H9 (cell line): ENCODE measurements around the gene NEGR1. TPM values are rescaled to one million over a fixed set of nuclear protein-coding genes. Genes with fewer than 3 reads are reported as not detected.

Experiments used
- DNase-seq: peaks from one replicate; pipeline ENCODE4 v3.0.0-alpha.2; 2017
- H2AFZ ChIP-seq: one replicate; pipeline ENCODE4 v1.6.1; 2013; ENCODE audit warnings: mild to moderate bottlenecking, low read length, control low read depth, moderate library complexity
- H2AK5ac ChIP-seq: 2 replicates; pipeline ENCODE4 v1.6.1; 2013; ENCODE audit warnings: low read length, control low read depth, mixed read lengths; ENCODE audit not compliant: insufficient read length
- H2BK120ac ChIP-seq: one replicate; pipeline ENCODE4 v1.6.1; 2013; ENCODE audit warnings: low read depth, mild to moderate bottlenecking, low read length, control low read depth, inconsistent platforms; ENCODE audit not compliant: poor library complexity, severe bottlenecking
- H2BK12ac ChIP-seq: 2 replicates; pipeline ENCODE4 v1.6.1; 2013; ENCODE audit warnings: low read length, control low read depth, mixed read lengths, low read depth; ENCODE audit not compliant: insufficient read length
- H2BK15ac ChIP-seq: 2 replicates; pipeline ENCODE4 v1.6.1; 2013; ENCODE audit warnings: low read depth, low read length, control low read depth
- H2BK20ac ChIP-seq: one replicate; pipeline ENCODE4 v1.6.1; 2013; ENCODE audit warnings: low read depth, mild to moderate bottlenecking, low read length, control low read depth, inconsistent platforms; ENCODE audit not compliant: poor library complexity, severe bottlenecking
- H2BK5ac ChIP-seq: 2 replicates; pipeline ENCODE4 v1.6.1; 2013; ENCODE audit warnings: low read length, control low read depth, mixed read lengths; ENCODE audit not compliant: insufficient read length
- H3K14ac ChIP-seq: 2 replicates; pipeline ENCODE4 v1.6.1; 2013; ENCODE audit warnings: low read length, control low read depth; ENCODE audit not compliant: insufficient read depth
- H3K18ac ChIP-seq: 2 replicates; pipeline ENCODE4 v1.6.1; 2013; ENCODE audit warnings: low read depth, mild to moderate bottlenecking, mixed read lengths, low read length, control low read depth; ENCODE audit not compliant: insufficient read length
- H3K23ac ChIP-seq: 2 replicates; pipeline ENCODE4 v1.6.1; 2013; ENCODE audit warnings: low read length, control low read depth, mixed read lengths, low read depth; ENCODE audit not compliant: insufficient read length
- H3K23me2 ChIP-seq: 2 replicates; pipeline ENCODE4 v1.6.1; 2013; ENCODE audit warnings: low read depth, mild to moderate bottlenecking, mixed read lengths, low read length, control low read depth; ENCODE audit not compliant: insufficient read length, poor library complexity, severe bottlenecking
- H3K27ac ChIP-seq: 2 replicates; pipeline ENCODE4 v1.5.1; 2013; ENCODE audit warnings: low read length, control low read depth, mixed read lengths, low read depth; ENCODE audit not compliant: insufficient read length
- H3K27me3 ChIP-seq: 2 replicates; pipeline ENCODE4 v1.6.1; 2013; ENCODE audit warnings: low read length, control low read depth, inconsistent platforms; ENCODE audit not compliant: insufficient read depth
- H3K4ac ChIP-seq: 2 replicates; pipeline ENCODE4 v1.6.1; 2013; ENCODE audit warnings: low read depth, mild to moderate bottlenecking, control low read depth, inconsistent platforms, low read length, moderate library complexity
- H3K4me1 ChIP-seq: 2 replicates; pipeline ENCODE4 v1.6.1; 2013; ENCODE audit warnings: low read length, control low read depth, inconsistent platforms; ENCODE audit not compliant: insufficient read depth
- H3K4me2 ChIP-seq: 2 replicates; pipeline ENCODE4 v1.6.1; 2013; ENCODE audit warnings: low read length, control low read depth, mixed read lengths; ENCODE audit not compliant: insufficient read length, insufficient read depth
- H3K56ac ChIP-seq: 2 replicates; pipeline ENCODE4 v1.6.1; 2013; ENCODE audit warnings: low read depth, mild to moderate bottlenecking, mixed read lengths, low read length, control low read depth; ENCODE audit not compliant: insufficient read length
- H3K79me1 ChIP-seq: 2 replicates; pipeline ENCODE4 v1.6.1; 2013; ENCODE audit warnings: low read depth, mild to moderate bottlenecking, moderate library complexity, low read length, control low read depth, inconsistent platforms; ENCODE audit not compliant: insufficient read depth, poor library complexity, severe bottlenecking
- H3K79me2 ChIP-seq: 2 replicates; pipeline ENCODE4 v1.6.1; 2013; ENCODE audit warnings: low read length, control low read depth, inconsistent platforms; ENCODE audit not compliant: insufficient read depth
- H3K9ac ChIP-seq: 2 replicates; pipeline ENCODE4 v1.6.1; 2013; ENCODE audit warnings: low read length, control low read depth, mixed read lengths; ENCODE audit not compliant: insufficient read length; ENCODE audit errors: extremely low read depth
- H3K9me3 ChIP-seq: one replicate; pipeline ENCODE4 v1.6.1; 2013; ENCODE audit warnings: low read depth, low read length, inconsistent platforms; ENCODE audit not compliant: control insufficient read depth
- H3T11ph ChIP-seq: one replicate; pipeline ENCODE4 v1.6.1; 2013; ENCODE audit warnings: mild to moderate bottlenecking, low read length, control low read depth, inconsistent platforms
- H4K20me1 ChIP-seq: one replicate; pipeline ENCODE4 v1.6.1; 2013; ENCODE audit not compliant: control insufficient read depth, insufficient read length, insufficient read depth
- H4K5ac ChIP-seq: 2 replicates; pipeline ENCODE4 v1.6.1; 2013; ENCODE audit warnings: low read depth, mild to moderate bottlenecking, mixed read lengths, low read length, control low read depth; ENCODE audit not compliant: insufficient read length
- H4K8ac ChIP-seq: replicated peaks from 2 replicates; pipeline ENCODE4 v1.6.1; 2013; ENCODE audit warnings: low read length, control low read depth, mixed read lengths, low read depth; ENCODE audit not compliant: insufficient read length
- H4K91ac ChIP-seq: 2 replicates; pipeline ENCODE4 v1.6.1; 2013; ENCODE audit warnings: low read depth, mild to moderate bottlenecking, moderate library complexity, mixed read lengths, low read length, control low read depth; ENCODE audit not compliant: insufficient read length
- H3K27ac Mint-ChIP-seq, 3 experiments: 2 replicates in 2 of 3; 3 replicates in 1 of 3; pipeline ENCODE4 v1.8.0; 2020 to 2021; ENCODE audit warnings: mixed read lengths in 3 of 3, mild to moderate bottlenecking in 1 of 3, moderate library complexity in 1 of 3
- H3K27me3 Mint-ChIP-seq: 2 replicates; pipeline ENCODE4 v1.8.0; 2021; ENCODE audit warnings: low read depth, mild to moderate bottlenecking, moderate library complexity, mixed read lengths
- H3K36me3 Mint-ChIP-seq, 3 experiments: 2 replicates in 2 of 3; 3 replicates in 1 of 3; pipeline ENCODE4 v1.8.0; 2020 to 2021; ENCODE audit warnings: low read depth in 3 of 3, mixed read lengths in 3 of 3; ENCODE audit not compliant: insufficient read depth in 1 of 3
- H3K4me1 Mint-ChIP-seq, 2 experiments: 2 replicates each; pipeline ENCODE4 v1.8.0; 2020; ENCODE audit warnings: mixed read lengths in 2 of 2
- H3K4me3 Mint-ChIP-seq, 2 experiments: 2 replicates in 1 of 2; 3 replicates in 1 of 2; pipeline ENCODE4 v1.8.0; 2020 to 2021; ENCODE audit warnings: mild to moderate bottlenecking in 2 of 2, mixed read lengths in 2 of 2, moderate library complexity in 1 of 2
- H3K9me3 Mint-ChIP-seq, 2 experiments: 2 replicates in 1 of 2; 3 replicates in 1 of 2; pipeline ENCODE4 v1.8.0; 2020; ENCODE audit warnings: mild to moderate bottlenecking in 2 of 2, mixed read lengths in 2 of 2, moderate library complexity in 1 of 2
- WGBS: extraction: QIAGEN DNeasy Blood & Tissue Kit; methylation state at CpG from one replicate; pipeline ENCODE4 v1.1.7; 2013; ENCODE audit warnings: missing lambda C conversion rate, low lambda C conversion rate, mixed read lengths; ENCODE audit not compliant: insufficient read length; ENCODE audit errors: extremely low coverage; 5-methylcytosine and 5-hydroxymethylcytosine counted together
- total RNA-seq: library from RNA; stranded (reverse); gene quantifications from 2 replicates; pipeline ENCODE4 v1.2.1, GENCODE V29; 2021
- TF ChIP-seq, protein P1 (sequence below): fragments of 200-600 bp; sonication (generic); conservative IDR thresholded peaks from 3 replicates; pipeline ENCODE4 v1.8.0; 2021; ENCODE audit warnings: antibody characterized with exemption, mild to moderate bottlenecking

Gene NEGR1
- total RNA-seq, 1 experiment from 2014 or later = 0.13 TPM

DNA sequence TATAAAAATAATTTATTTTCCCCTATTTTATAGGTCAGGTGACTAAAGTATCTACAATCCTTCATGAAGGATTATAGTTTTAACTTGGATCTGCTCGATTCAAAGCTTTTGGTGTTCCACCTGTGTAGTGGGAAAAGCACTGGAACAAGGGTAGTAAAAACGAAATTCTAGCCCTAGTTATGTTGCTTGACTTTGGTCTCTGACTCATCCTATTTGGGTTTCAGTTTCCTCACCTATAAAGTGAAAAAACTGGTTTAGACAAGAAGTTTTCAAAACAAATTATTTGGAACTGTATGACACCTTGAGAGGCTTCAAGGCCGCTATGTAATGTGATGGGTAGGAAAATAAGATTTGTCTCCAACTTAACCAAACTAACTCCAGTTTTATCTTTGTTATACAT, 696.3 kb downstream of the NEGR1 start:
- H3K9me3 Mint-ChIP-seq = no peaks in the 10 kb centered on the region
- Histone ChIP-seq H3T11ph (no peak overlapping the region), H3K14ac (no peak overlapping the region), H3K79me2 (no peaks in the 10 kb centered on the region), H2AK5ac (no peak overlapping the region), H3K4me2 (no peak overlapping the region), H3K4me1 (no peaks in the 10 kb centered on the region), H2BK12ac (no peak overlapping the region), H3K18ac (no peak overlapping the region), H3K79me1 (no peaks in the 10 kb centered on the region), H4K91ac (no peak overlapping the region), H3K27ac (no peak overlapping the region), H4K5ac (no peak overlapping the region), H3K9me3 (no peaks in the 10 kb centered on the region), H2BK20ac (no peak overlapping the region), H4K20me1 (no peaks in the 10 kb centered on the region), H3K4ac (no peak overlapping the region), H3K27me3 (no peaks in the 10 kb centered on the region), H3K9ac (no peak overlapping the region), H3K23ac (no peak overlapping the region), H3K56ac (no peak overlapping the region), H4K8ac (no peak overlapping the region), H2BK120ac (no peak overlapping the region), H2BK15ac (no peak overlapping the region), H3K23me2 (no peaks in the 10 kb centered on the region), H2AFZ (no peak overlapping the region), H2BK5ac (no peak overlapping the region)
- H3K4me3 Mint-ChIP-seq = no peak overlapping the region
- TF ChIP-seq, protein P1, sequence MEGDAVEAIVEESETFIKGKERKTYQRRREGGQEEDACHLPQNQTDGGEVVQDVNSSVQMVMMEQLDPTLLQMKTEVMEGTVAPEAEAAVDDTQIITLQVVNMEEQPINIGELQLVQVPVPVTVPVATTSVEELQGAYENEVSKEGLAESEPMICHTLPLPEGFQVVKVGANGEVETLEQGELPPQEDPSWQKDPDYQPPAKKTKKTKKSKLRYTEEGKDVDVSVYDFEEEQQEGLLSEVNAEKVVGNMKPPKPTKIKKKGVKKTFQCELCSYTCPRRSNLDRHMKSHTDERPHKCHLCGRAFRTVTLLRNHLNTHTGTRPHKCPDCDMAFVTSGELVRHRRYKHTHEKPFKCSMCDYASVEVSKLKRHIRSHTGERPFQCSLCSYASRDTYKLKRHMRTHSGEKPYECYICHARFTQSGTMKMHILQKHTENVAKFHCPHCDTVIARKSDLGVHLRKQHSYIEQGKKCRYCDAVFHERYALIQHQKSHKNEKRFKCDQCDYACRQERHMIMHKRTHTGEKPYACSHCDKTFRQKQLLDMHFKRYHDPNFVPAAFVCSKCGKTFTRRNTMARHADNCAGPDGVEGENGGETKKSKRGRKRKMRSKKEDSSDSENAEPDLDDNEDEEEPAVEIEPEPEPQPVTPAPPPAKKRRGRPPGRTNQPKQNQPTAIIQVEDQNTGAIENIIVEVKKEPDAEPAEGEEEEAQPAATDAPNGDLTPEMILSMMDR = no peak
- H3K27ac Mint-ChIP-seq = no peak overlapping the region
- WGBS = no CpG with 5 or more reads among the region's 3 CpGs
- H3K4me1 Mint-ChIP-seq = no peaks in the 10 kb centered on the region
- no peaks in the 10 kb centered on the region for H3K36me3 Mint-ChIP-seq
- no peaks in the 10 kb centered on the region for H3K27me3 Mint-ChIP-seq
- DNase-seq = no peak
